HepG2 (cell line): ENCODE measurements around the gene CD58. TPM values are rescaled to one million over a fixed set of nuclear protein-coding genes. Genes with fewer than 3 reads are reported as not detected.
A peak's percentile ranks its signal among the peaks of the same experiment; 100 is the strongest.

ENCODE experiments used
- AGO2 ChIP-seq: fragments of 200-400 bp; formaldehyde crosslinking; optimal IDR thresholded peaks from 2 replicates; pipeline ENCODE3; 2017; ENCODE audit warnings: mild to moderate bottlenecking, low read depth, low read length, moderate library complexity
- CBX5 ChIP-seq: sonication (generic); formaldehyde crosslinking; IDR thresholded peaks from 2 replicates; pipeline ENCODE4 v1.4.0; 2020; ENCODE audit warnings: missing genetic modification reagents, borderline replicate concordance
- HNRNPL ChIP-seq: fragments of 200-400 bp; formaldehyde crosslinking; IDR thresholded peaks from 2 replicates; pipeline ENCODE4 v1.6.1; 2017; ENCODE audit warnings: mild to moderate bottlenecking, low read depth, low read length
- NFAT5 ChIP-seq: sonication (generic); formaldehyde crosslinking; IDR thresholded peaks from 2 replicates; pipeline ENCODE4 v1.4.0; 2020; ENCODE audit warnings: missing genetic modification reagents
- PHF21A ChIP-seq: sonication (generic); formaldehyde crosslinking; IDR thresholded peaks from 2 replicates; pipeline ENCODE4 v1.5.0; 2020; ENCODE audit warnings: mild to moderate bottlenecking, missing genetic modification reagents
- SIN3A ChIP-seq: IDR thresholded peaks from 2 replicates; pipeline ENCODE4 v1.6.1; 2011; ENCODE audit warnings: low read depth, mild to moderate bottlenecking, control low read depth, low read length, borderline replicate concordance
- ZMYM4 ChIP-seq: sonication (generic); formaldehyde crosslinking; IDR thresholded peaks from 2 replicates; pipeline ENCODE4 v1.8.1; 2023; ENCODE audit warnings: mild to moderate bottlenecking, missing genetic modification reagents
- ZNF180 ChIP-seq: sonication (generic); formaldehyde crosslinking; IDR thresholded peaks from 2 replicates; pipeline ENCODE4 v1.4.0; 2020; ENCODE audit warnings: low read depth, missing genetic modification reagents, borderline replicate concordance
- ZNF331 ChIP-seq: sonication (generic); formaldehyde crosslinking; IDR thresholded peaks from 2 replicates; pipeline ENCODE4 v1.4.0; 2020; ENCODE audit warnings: missing genetic modification reagents
- ZNF652 ChIP-seq: IDR thresholded peaks from 2 replicates; pipeline ENCODE4 v1.6.1; 2016; ENCODE audit warnings: low read depth, borderline replicate concordance
- ZNF7 ChIP-seq: IDR thresholded peaks from 2 replicates; pipeline ENCODE4 v1.6.1; 2016; ENCODE audit warnings: missing biosample characterization, missing genetic modification reagents
- polyA plus RNA-seq, 8 experiments: library from polyadenylated mRNA; depleted of rRNA in 3 of 8; stranded (reverse) in 7 of 8; unstranded in 1 of 8; fragments of >200 nt; fragmentation: Illumina TruSeq in 4 of 8; extraction: Trizol in 4 of 8; gene quantifications; 2 replicates each; pipeline versions ENCODE4 v1.2.1 to v1.2.3, GENCODE V29; 2011 to 2016; ENCODE audit warnings: low read depth in 4 of 8, missing spikeins in 1 of 8, mixed read lengths in 1 of 8; ENCODE audit not compliant: insufficient read depth in 1 of 8
- total RNA-seq, 5 experiments: library from RNA; depleted of rRNA; stranded (reverse); fragments of >200 nt; fragmentation: Illumina TruSeq; extraction: Trizol; gene quantifications; 2 replicates each; pipeline ENCODE4 v1.2.3, GENCODE V29; 2016; ENCODE audit warnings: low read depth in 1 of 5
- TF ChIP-seq, protein P1 (sequence below): sonication (generic); formaldehyde crosslinking; IDR thresholded peaks from 2 replicates; pipeline ENCODE4 v1.4.0; 2020; ENCODE audit warnings: mild to moderate bottlenecking, missing genetic modification reagents
- TF ChIP-seq, protein P2 (sequence below), 2 experiments: sonication (generic) in 1 of 2; formaldehyde crosslinking in 1 of 2; IDR thresholded peaks; 2 replicates each; pipeline versions ENCODE4 v1.4.0 to v1.6.1; 2016 to 2020; ENCODE audit warnings: borderline replicate concordance in 1 of 2, low read depth in 1 of 2, mild to moderate bottlenecking in 1 of 2, missing genetic modification reagents in 1 of 2
- TF ChIP-seq, protein P3 (sequence below): sonication (generic); formaldehyde crosslinking; IDR thresholded peaks from 2 replicates; pipeline ENCODE4 v1.5.0; 2020; ENCODE audit warnings: missing genetic modification reagents
- TF ChIP-seq, protein P4 (sequence below): sonication (generic); formaldehyde crosslinking; IDR thresholded peaks from 2 replicates; pipeline ENCODE4 v1.4.0; 2020; ENCODE audit warnings: missing genetic modification reagents

CD58 gene
- total and polyA plus RNA-seq, 2 of the 13 experiments (the other 11 are each of a cell fraction or from before 2014, with no cell fraction given), result 9.4 to 13.5 TPM

DNA sequence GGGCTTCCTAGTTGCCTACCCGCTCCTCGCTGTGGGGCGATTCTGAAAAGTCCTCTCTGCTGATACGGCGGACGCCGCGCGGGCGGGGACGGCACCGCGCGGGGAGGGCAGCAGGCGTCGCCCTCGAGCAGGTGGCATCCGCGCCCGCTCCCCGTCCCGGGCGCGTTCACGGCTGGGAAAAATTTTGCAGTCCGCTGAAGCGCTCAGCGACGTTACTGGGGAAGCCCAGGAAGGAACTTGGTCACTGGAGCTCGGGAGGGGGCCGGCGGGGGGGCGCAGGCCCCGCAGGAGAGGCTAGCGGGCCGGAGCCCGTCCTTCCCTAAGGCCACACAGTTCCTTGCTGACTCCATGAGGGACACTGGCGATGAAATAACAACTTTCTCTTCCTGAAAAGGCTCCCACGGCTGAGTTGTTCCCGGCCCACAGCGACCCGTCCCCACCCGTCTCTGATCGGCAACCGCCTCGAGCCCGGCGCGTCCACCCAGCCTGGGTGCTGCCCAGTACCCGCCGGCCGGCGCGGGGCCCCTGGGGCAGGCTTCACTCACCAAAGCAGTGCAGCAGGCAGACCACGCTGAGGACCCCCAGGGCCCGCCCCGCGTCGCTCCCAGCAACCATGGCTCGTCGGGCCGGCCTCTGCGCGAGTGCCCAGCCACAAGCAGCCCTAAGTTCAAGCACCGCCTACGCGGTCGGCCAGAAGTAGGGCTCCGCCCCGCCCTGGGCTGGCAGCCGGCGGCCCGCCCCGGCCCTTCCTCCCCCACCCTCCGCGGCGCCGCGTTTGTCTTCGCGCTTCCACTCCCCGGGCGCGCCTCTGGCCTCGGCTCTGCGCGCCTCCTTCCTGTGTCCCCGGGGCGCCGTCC is at the start of gene CD58 (continued):
- TF ChIP-seq, protein P1, sequence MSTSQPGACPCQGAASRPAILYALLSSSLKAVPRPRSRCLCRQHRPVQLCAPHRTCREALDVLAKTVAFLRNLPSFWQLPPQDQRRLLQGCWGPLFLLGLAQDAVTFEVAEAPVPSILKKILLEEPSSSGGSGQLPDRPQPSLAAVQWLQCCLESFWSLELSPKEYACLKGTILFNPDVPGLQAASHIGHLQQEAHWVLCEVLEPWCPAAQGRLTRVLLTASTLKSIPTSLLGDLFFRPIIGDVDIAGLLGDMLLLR (CRISPR knock-in tag), result 0 out of 2 replicates have a peak, but pooled peaks have one; percentile 38
- TF ChIP-seq AGO2 (peak; percentile 83), HNRNPL (peak; percentile 68; the same call in 1 of the 2 replicates), NFAT5 (CRISPR knock-in tag) (peak; percentile 56; the same call in 1 of the 2 replicates), PHF21A (peak; percentile 68), SIN3A (0 out of 2 replicates have a peak, but pooled peaks have one; percentile 45), ZMYM4 (CRISPR knock-in tag) (peak; percentile 41; the same call in 1 of the 2 replicates), ZNF331 (CRISPR knock-in tag) (peak; percentile 41; the same call in 1 of the 2 replicates), CBX5 (CRISPR knock-in tag) (0 out of 2 replicates have a peak, but pooled peaks have one; percentile 37), ZNF180 (CRISPR knock-in tag) (no peak), ZNF652 (no peak), ZNF7 (CRISPR knock-in tag) (no peak)
- TF ChIP-seq, protein P2, sequence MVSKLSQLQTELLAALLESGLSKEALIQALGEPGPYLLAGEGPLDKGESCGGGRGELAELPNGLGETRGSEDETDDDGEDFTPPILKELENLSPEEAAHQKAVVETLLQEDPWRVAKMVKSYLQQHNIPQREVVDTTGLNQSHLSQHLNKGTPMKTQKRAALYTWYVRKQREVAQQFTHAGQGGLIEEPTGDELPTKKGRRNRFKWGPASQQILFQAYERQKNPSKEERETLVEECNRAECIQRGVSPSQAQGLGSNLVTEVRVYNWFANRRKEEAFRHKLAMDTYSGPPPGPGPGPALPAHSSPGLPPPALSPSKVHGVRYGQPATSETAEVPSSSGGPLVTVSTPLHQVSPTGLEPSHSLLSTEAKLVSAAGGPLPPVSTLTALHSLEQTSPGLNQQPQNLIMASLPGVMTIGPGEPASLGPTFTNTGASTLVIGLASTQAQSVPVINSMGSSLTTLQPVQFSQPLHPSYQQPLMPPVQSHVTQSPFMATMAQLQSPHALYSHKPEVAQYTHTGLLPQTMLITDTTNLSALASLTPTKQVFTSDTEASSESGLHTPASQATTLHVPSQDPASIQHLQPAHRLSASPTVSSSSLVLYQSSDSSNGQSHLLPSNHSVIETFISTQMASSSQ (IDR thresholded peaks at IDR 0.05; ENCODE audit: low read depth), result no peak
- TF ChIP-seq, protein P2 (CRISPR knock-in tag; IDR thresholded peaks at IDR 0.05; ENCODE audit: borderline replicate concordance), result 0 out of 2 replicates have a peak, but pooled peaks have one; percentile 26
- TF ChIP-seq, protein P3, sequence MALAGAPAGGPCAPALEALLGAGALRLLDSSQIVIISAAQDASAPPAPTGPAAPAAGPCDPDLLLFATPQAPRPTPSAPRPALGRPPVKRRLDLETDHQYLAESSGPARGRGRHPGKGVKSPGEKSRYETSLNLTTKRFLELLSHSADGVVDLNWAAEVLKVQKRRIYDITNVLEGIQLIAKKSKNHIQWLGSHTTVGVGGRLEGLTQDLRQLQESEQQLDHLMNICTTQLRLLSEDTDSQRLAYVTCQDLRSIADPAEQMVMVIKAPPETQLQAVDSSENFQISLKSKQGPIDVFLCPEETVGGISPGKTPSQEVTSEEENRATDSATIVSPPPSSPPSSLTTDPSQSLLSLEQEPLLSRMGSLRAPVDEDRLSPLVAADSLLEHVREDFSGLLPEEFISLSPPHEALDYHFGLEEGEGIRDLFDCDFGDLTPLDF, result peak; percentile 37; the same call in 1 of the 2 replicates
- TF ChIP-seq, protein P4, sequence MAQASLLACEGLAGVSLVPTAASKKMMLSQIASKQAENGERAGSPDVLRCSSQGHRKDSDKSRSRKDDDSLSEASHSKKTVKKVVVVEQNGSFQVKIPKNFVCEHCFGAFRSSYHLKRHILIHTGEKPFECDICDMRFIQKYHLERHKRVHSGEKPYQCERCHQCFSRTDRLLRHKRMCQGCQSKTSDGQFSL, result 0 out of 2 replicates have a peak, but pooled peaks have one; percentile 56
